Measurements from ENCODE around the gene UCK1. TPM values are rescaled to one million over a fixed set of nuclear protein-coding genes. Genes with fewer than 3 reads are reported as not detected.

UCK1 gene
- total and polyA plus RNA-seq, 2 experiments from 2014 or later: 22.6 to 31.3 TPM

DNA sequence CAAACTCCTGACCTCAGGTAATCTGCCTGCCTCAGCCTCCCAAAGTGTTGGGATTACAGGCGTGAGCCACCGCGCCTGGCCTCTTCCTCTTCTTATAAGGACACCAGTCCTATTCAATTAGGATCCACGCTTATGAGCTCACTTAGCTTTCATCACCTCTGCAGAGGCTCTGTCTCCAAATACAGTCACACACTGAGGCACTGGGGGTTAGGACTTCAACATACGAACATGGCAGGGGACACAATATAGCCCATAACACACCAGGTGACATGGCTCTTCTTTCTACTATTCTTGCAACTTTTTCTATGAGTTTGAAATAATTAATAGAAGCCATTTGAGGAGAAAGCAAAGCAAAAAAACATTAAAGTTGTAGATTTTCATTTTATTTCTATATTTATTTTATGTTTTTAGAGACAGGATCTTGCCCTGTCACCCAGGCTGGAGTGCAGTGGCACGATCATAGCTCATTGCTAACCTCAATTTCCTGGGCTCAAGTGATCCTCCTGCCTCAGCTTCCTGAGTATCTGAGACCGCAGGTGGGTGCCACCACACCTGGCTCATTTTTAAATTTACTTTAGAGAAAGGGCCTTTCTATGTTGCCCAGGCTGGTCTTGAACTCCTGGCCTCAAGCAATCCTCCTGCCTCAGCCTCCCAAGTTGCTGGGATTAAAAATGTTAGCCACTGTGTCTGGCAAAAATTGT, 8.3 kb upstream of the UCK1 start:
- Histone ChIP-seq H3K27me3 (replicated peaks; ENCODE audit: insufficient read depth) (peaks cover 1% of the 10 kb centered on the region; the same call in 1 of the 2 replicates), H3F3A (ENCODE audit: insufficient read depth) (no peaks in the 10 kb centered on the region), H3K9me2 (ENCODE audit: insufficient read depth) (no peaks in the 10 kb centered on the region), H2AFZ (no peak overlapping the region), H3K4me3 (no peak overlapping the region), H4K20me1 (ENCODE audit: insufficient read depth) (no peaks in the 10 kb centered on the region), H3K4me2 (ENCODE audit: unreplicated experiment) (no peak overlapping the region), H3K9ac (no peak overlapping the region), H3K9me3 (ENCODE audit: low read depth) (no peaks in the 10 kb centered on the region), H3K36me3 (ENCODE audit: low read depth) (no peaks in the 10 kb centered on the region), H3K4me1 (ENCODE audit: insufficient read depth) (no peaks in the 10 kb centered on the region), H3K79me2 (ENCODE audit: insufficient read depth) (no peaks in the 10 kb centered on the region), H3K27ac (no peak overlapping the region)
- in situ Hi-C loops (cut with MboI): no loop called here
- no peak for TF ChIP-seq EZH2 (IDR thresholded peaks at IDR 0.05; ENCODE audit: insufficient read depth, poor library complexity, severe bottlenecking)
- no peak for TF ChIP-seq EZH2phosphoT487 (IDR thresholded peaks at IDR 0.05; ENCODE audit: insufficient read depth, low read depth)
- 70 to 72% methylated on average over 5 to 7 of the region's 7 CpGs for WGBS, 2 experiments (ENCODE audit: low coverage in 1 of 2, low lambda C conversion rate in 2 of 2, missing lambda C conversion rate in 2 of 2)
- DNase-seq: no peak

DNA sequence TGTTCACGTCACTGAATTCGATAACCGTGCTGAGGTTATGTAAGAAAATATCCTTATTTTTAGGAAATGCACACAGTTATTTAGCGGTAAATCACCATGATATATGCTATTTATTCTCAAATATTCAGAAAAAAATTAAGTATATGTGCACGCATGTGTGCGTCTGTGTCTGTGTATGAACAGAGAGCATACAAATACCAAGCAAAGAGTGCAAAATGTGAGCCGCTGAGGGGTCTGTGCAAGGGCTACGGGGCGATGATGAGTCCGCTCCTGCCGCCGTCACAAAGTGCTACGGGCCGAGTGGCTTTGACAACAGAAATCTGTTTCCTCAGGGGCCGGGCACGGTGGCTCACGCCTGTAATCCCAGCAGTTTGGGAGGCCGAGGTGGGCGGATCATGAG, 6.9 kb upstream of the UCK1 start:
- Histone ChIP-seq H3K9ac (no peak overlapping the region), H3K36me3 (ENCODE audit: low read depth) (no peaks in the 10 kb centered on the region), H3K9me3 (ENCODE audit: low read depth) (no peaks in the 10 kb centered on the region), H3K4me1 (ENCODE audit: insufficient read depth) (no peaks in the 10 kb centered on the region), H3K79me2 (ENCODE audit: insufficient read depth) (no peaks in the 10 kb centered on the region), H3F3A (ENCODE audit: insufficient read depth) (no peaks in the 10 kb centered on the region), H3K4me2 (ENCODE audit: unreplicated experiment) (no peak overlapping the region), H2AFZ (no peak overlapping the region), H3K27me3 (replicated peaks; ENCODE audit: insufficient read depth) (no peaks in the 10 kb centered on the region), H4K20me1 (ENCODE audit: insufficient read depth) (no peaks in the 10 kb centered on the region), H3K4me3 (no peak overlapping the region), H3K27ac (no peak overlapping the region), H3K9me2 (ENCODE audit: insufficient read depth) (no peaks in the 10 kb centered on the region)
- in situ Hi-C loops (cut with MboI): no loop called here
- 90% methylated on average over 19 of the region's 19 CpGs for WGBS, 2 experiments (ENCODE audit: low coverage in 1 of 2, low lambda C conversion rate in 2 of 2, missing lambda C conversion rate in 2 of 2)
- TF ChIP-seq EZH2phosphoT487 (IDR thresholded peaks at IDR 0.05; ENCODE audit: insufficient read depth, low read depth): no peak
- TF ChIP-seq EZH2 (IDR thresholded peaks at IDR 0.05; ENCODE audit: insufficient read depth, poor library complexity, severe bottlenecking): no peak
- DNase-seq: no peak

DNA sequence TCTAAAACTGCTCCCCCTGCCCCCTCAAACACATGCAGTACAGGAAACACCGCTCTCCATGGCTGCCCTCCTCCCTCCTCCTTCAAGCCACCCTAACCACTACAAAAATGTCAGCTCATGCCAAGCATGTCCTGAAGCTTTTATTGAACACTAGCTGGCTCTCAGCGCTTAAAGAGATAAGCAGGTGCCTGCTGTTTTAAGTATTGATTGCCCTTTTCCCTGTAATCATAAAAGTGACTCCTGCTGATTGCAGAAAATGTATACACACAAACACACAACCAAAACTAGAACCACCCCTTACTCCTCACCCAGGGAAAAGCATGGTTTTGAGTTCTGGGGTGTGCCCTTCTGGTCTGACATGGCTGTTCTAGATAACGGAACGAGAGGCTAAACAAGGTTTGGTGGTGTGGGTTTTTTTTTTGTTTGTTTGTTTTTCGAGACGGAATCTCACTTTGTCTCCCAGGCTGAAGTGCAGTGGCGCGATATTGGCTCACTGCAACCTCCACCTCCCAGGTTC, 3.7 kb upstream of the UCK1 start:
- Histone ChIP-seq H3K27me3 (replicated peaks; ENCODE audit: insufficient read depth) (no peaks in the 10 kb centered on the region), H3K9me2 (ENCODE audit: insufficient read depth) (no peaks in the 10 kb centered on the region), H2AFZ (no peak overlapping the region), H3K4me2 (ENCODE audit: unreplicated experiment) (no peak overlapping the region), H3K4me3 (no peak overlapping the region), H3F3A (ENCODE audit: insufficient read depth) (no peaks in the 10 kb centered on the region), H3K36me3 (ENCODE audit: low read depth) (no peaks in the 10 kb centered on the region), H3K9ac (no peak overlapping the region), H3K4me1 (ENCODE audit: insufficient read depth) (peaks cover 4% of the 10 kb centered on the region; the same call in 1 of the 2 replicates), H3K79me2 (ENCODE audit: insufficient read depth) (peaks cover 12% of the 10 kb centered on the region), H3K27ac (no peak overlapping the region), H3K9me3 (ENCODE audit: low read depth) (no peaks in the 10 kb centered on the region), H4K20me1 (ENCODE audit: insufficient read depth) (no peaks in the 10 kb centered on the region)
- no peak for TF ChIP-seq EZH2 (IDR thresholded peaks at IDR 0.05; ENCODE audit: insufficient read depth, poor library complexity, severe bottlenecking)
- TF ChIP-seq EZH2phosphoT487 (IDR thresholded peaks at IDR 0.05; ENCODE audit: insufficient read depth, low read depth): no peak
- no peak for DNase-seq
- in situ Hi-C loops (cut with MboI): no loop called here
- 65 to 69% methylated on average over 8 of the region's 8 CpGs for WGBS, 2 experiments (ENCODE audit: low coverage in 1 of 2, low lambda C conversion rate in 2 of 2, missing lambda C conversion rate in 2 of 2)

DNA sequence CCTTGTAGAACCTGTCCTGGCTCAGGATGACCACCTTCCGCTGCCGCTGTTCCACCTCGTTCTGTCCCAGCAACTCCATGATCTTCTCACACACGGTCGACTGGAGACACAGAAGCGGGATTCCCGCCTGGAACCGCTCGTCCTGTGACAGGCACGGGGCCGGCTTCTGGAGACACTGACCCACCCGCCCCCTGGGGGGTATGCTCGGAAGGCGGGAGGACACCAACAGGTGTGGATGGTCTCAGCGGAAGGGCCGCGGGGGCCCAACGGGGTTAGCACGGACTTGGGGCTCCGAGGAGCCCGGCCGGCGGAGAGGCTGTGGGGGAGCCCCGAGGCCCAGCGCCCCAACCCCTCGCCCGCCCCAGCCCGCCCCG, 530 bp downstream of the UCK1 start:
- peak overlapping the region; percentile 83 for H3K9ac ChIP-seq
- H3K4me3 ChIP-seq: peak overlapping the region; percentile 83
- in situ Hi-C loops (cut with MboI): no loop called here
- peaks cover 4% of the 10 kb centered on the region; the same call in 1 of the 2 replicates for H3K4me1 ChIP-seq (ENCODE audit: insufficient read depth)
- H3K27ac ChIP-seq: no peak overlapping the region
- peak; percentile 73 for DNase-seq
- H3F3A ChIP-seq (ENCODE audit: insufficient read depth): no peaks in the 10 kb centered on the region
- no peaks in the 10 kb centered on the region; the same call in 1 of the 2 replicates for H3K36me3 ChIP-seq (ENCODE audit: low read depth)
- WGBS, 2 experiments (ENCODE audit: low coverage in 1 of 2, low lambda C conversion rate in 2 of 2, missing lambda C conversion rate in 2 of 2): 0 to 2% methylated on average over 22 to 27 of the region's 29 CpGs
- no peak for TF ChIP-seq EZH2 (IDR thresholded peaks at IDR 0.05; ENCODE audit: insufficient read depth, poor library complexity, severe bottlenecking)
- TF ChIP-seq EZH2phosphoT487 (IDR thresholded peaks at IDR 0.05; ENCODE audit: insufficient read depth, low read depth): no peak
- peaks cover 17% of the 10 kb centered on the region for H3K79me2 ChIP-seq (ENCODE audit: insufficient read depth)
- H3K27me3 ChIP-seq (replicated peaks; ENCODE audit: insufficient read depth): no peaks in the 10 kb centered on the region
- no peaks in the 10 kb centered on the region for H3K9me3 ChIP-seq (ENCODE audit: low read depth)
- peak overlapping the region; percentile 96 for H2AFZ ChIP-seq
- H4K20me1 ChIP-seq (ENCODE audit: insufficient read depth): no peaks in the 10 kb centered on the region
- peak overlapping the region; percentile 83 for H3K4me2 ChIP-seq (ENCODE audit: unreplicated experiment)
- H3K9me2 ChIP-seq (ENCODE audit: insufficient read depth): no peaks in the 10 kb centered on the region
